Measurements from ENCODE around the gene TXNDC5. TPM values are rescaled to one million over a fixed set of nuclear protein-coding genes. Genes with fewer than 3 reads are reported as not detected.

TXNDC5 gene
- total RNA-seq, 1 experiment from 2014 or later: 177 TPM

DNA sequence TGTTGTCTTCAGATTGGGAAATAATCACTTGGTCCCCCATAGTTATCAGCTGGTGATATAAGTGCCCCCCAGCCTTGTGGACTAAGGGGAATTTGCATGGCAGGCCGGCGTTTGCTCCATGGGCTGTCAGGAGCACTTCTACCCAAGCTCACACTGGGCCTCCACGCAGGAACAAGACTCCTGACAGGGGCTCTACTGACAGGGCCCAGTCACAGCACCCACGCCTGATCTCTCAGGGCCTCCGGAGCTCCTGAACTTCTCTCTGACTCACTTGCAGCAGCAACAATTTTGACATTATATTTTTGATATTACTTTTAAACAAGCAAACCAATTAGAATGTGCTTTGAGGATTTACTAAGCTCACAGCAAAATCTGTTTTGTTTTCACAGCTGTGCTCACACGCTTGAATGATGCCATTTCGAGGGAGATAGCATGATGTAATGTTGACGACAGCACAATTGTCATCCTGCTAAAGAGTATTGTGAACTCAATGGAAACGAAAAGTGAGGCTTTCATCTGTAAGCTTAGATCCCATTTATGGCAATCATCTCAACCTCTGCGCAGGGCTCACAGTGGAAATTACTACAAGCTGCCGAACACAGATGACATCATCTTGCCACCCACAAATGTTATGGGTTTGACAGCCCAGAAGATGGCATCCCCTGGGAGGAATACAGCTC lies 28.7 kb upstream of the TXNDC5 start:
- Histone ChIP-seq H3K4me3 (ENCODE audit: low read depth in 2 of 2, low read length in 2 of 2) (no peak overlapping the region), H3K36me3 (ENCODE audit: control insufficient read depth, insufficient read depth, low read length) (no peaks in the 10 kb centered on the region), H3K27ac (ENCODE audit: low read length) (no peak overlapping the region), H3K4me1 (ENCODE audit: control insufficient read depth, insufficient read depth, low read length) (no peaks in the 10 kb centered on the region), H3K9me3 (ENCODE audit: control insufficient read depth, insufficient read depth, low read depth, low read length) (no peaks in the 10 kb centered on the region), H3K27me3 (ENCODE audit: control insufficient read depth, insufficient read depth, low read length) (no peaks in the 10 kb centered on the region)
- TF ChIP-seq, protein P1, sequence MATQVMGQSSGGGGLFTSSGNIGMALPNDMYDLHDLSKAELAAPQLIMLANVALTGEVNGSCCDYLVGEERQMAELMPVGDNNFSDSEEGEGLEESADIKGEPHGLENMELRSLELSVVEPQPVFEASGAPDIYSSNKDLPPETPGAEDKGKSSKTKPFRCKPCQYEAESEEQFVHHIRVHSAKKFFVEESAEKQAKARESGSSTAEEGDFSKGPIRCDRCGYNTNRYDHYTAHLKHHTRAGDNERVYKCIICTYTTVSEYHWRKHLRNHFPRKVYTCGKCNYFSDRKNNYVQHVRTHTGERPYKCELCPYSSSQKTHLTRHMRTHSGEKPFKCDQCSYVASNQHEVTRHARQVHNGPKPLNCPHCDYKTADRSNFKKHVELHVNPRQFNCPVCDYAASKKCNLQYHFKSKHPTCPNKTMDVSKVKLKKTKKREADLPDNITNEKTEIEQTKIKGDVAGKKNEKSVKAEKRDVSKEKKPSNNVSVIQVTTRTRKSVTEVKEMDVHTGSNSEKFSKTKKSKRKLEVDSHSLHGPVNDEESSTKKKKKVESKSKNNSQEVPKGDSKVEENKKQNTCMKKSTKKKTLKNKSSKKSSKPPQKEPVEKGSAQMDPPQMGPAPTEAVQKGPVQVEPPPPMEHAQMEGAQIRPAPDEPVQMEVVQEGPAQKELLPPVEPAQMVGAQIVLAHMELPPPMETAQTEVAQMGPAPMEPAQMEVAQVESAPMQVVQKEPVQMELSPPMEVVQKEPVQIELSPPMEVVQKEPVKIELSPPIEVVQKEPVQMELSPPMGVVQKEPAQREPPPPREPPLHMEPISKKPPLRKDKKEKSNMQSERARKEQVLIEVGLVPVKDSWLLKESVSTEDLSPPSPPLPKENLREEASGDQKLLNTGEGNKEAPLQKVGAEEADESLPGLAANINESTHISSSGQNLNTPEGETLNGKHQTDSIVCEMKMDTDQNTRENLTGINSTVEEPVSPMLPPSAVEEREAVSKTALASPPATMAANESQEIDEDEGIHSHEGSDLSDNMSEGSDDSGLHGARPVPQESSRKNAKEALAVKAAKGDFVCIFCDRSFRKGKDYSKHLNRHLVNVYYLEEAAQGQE (IDR thresholded peaks at IDR 0.05; ENCODE audit: insufficient read depth in 1 of 2, low read depth in 2 of 2, low read length in 1 of 2): no peak
- ChIA-PET CTCF (interaction anchor here (0.6 kb wide), 1 partner anchor 133 kb away, joined by 6 read pairs; no protein-coding TSS in a partner anchor), POLR2A (interaction anchor here (0.6 kb wide), 2 partner anchors 126 to 1330 kb away, joined by 3 to 15 read pairs; no protein-coding TSS in a partner anchor)
- DNase-seq (ENCODE audit: low read depth, low spot score) (no peak), ATAC-seq (no peak)
- intact Hi-C loops (cut with micrococcal nuclease; ENCODE audit: unreplicated experiment) (no loop called here), in situ Hi-C loops (cut with HindIII; ENCODE audit: low pct_unique_long_range_greater_than_20kb, low sequenced_read_pairs) (no loop called here)
- BruUV-seq (replicated peaks): no TSS peak

DNA sequence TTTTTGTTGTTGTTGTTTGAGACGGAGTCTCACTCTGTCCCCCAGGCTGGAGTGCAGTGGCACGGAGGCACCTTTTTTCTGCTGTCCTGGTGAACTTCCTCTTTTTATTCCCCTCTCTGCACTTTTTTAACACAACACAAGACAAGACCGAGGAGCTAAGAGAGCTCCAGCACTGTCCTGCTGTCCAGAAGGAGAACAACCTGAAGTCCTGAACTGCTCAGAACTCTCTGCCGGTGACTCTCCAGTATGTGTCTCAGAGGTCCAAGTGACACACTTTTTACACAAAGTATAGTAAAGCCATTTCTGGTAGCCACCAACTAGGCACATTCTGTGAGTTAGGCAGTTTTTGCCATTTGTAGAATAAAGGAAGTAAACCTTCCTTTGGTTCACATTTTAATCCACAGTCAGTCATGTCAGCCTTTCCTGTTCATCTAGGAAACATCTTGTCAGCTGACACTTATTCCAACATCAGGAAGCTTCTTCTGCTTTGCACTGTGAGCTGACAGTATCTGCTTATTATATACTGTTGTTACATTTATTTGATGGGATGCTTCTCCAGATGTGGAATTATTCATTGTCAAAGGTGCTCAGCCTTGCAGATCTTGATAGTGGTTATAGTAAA lies 28.1 kb upstream of the TXNDC5 start:
- H3K27ac ChIP-seq (ENCODE audit: low read length): no peak overlapping the region
- in situ Hi-C loops (cut with HindIII; ENCODE audit: low pct_unique_long_range_greater_than_20kb, low sequenced_read_pairs): no loop called here
- no peak for TF ChIP-seq POLR2AphosphoS5 (IDR thresholded peaks at IDR 0.05; ENCODE audit: low read depth, low read length)
- TF ChIP-seq SIN3A (IDR thresholded peaks at IDR 0.05; ENCODE audit: borderline replicate concordance, insufficient read depth, low read depth, low read length): no peak
- no peaks in the 10 kb centered on the region for H3K9me3 ChIP-seq (ENCODE audit: control insufficient read depth, insufficient read depth, low read depth, low read length)
- POLR2A ChIA-PET: interaction anchor here (0.6 kb wide), 1 partner anchor 125 kb away, joined by 15 read pairs; no protein-coding TSS in a partner anchor
- no TSS peak for BruUV-seq (replicated peaks)
- no peaks in the 10 kb centered on the region for H3K4me1 ChIP-seq (ENCODE audit: control insufficient read depth, insufficient read depth, low read length)
- DNase-seq (ENCODE audit: low read depth, low spot score) (no peak), ATAC-seq (no peak; the same call in 1 of the 2 replicates)
- no peaks in the 10 kb centered on the region for H3K27me3 ChIP-seq (ENCODE audit: control insufficient read depth, insufficient read depth, low read length)
- intact Hi-C loops (cut with micrococcal nuclease; ENCODE audit: unreplicated experiment): no loop called here
- H3K36me3 ChIP-seq (ENCODE audit: control insufficient read depth, insufficient read depth, low read length): no peaks in the 10 kb centered on the region
- CTCF ChIA-PET: no interaction called here
- no peak overlapping the region for H3K4me3 ChIP-seq (ENCODE audit: low read depth in 2 of 2, low read length in 2 of 2)

DNA sequence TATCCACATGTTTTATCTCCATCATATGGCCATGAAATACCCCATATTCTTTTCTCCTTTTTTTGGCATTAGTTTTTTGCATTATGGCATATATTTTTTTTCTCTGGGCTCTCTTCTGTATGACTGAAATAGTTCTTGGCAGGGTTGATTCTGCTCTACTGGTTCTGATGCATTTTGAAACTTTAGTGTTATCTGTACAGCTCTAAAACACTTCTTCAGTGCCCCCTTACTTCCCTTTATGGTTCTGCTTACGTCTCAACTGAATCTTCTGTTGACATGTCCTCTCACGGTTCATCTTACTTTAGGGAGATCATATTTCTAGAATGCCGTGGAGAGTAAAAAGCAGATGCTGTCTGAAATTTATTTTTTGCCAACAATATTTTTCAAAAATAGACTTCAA lies 23.2 kb upstream of the TXNDC5 start:
- POLR2A ChIA-PET: no interaction called here
- BruUV-seq (replicated peaks): no TSS peak
- no peak overlapping the region for H3K27ac ChIP-seq (ENCODE audit: low read length)
- CTCF ChIA-PET: no interaction called here
- intact Hi-C loops (cut with micrococcal nuclease; ENCODE audit: unreplicated experiment) (no loop called here), in situ Hi-C loops (cut with HindIII; ENCODE audit: low pct_unique_long_range_greater_than_20kb, low sequenced_read_pairs) (no loop called here)
- TF ChIP-seq, protein P1 (IDR thresholded peaks at IDR 0.05; ENCODE audit: insufficient read depth in 1 of 2, low read depth in 2 of 2, low read length in 1 of 2): no peak
- no peak for TF ChIP-seq POLR2AphosphoS5 (IDR thresholded peaks at IDR 0.05; ENCODE audit: low read depth, low read length)
- TF ChIP-seq, protein P2, sequence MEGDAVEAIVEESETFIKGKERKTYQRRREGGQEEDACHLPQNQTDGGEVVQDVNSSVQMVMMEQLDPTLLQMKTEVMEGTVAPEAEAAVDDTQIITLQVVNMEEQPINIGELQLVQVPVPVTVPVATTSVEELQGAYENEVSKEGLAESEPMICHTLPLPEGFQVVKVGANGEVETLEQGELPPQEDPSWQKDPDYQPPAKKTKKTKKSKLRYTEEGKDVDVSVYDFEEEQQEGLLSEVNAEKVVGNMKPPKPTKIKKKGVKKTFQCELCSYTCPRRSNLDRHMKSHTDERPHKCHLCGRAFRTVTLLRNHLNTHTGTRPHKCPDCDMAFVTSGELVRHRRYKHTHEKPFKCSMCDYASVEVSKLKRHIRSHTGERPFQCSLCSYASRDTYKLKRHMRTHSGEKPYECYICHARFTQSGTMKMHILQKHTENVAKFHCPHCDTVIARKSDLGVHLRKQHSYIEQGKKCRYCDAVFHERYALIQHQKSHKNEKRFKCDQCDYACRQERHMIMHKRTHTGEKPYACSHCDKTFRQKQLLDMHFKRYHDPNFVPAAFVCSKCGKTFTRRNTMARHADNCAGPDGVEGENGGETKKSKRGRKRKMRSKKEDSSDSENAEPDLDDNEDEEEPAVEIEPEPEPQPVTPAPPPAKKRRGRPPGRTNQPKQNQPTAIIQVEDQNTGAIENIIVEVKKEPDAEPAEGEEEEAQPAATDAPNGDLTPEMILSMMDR (IDR thresholded peaks at IDR 0.05): no peak
- no peak for TF ChIP-seq SIN3A (IDR thresholded peaks at IDR 0.05; ENCODE audit: borderline replicate concordance, insufficient read depth, low read depth, low read length)
- TF ChIP-seq TCF7L2 (IDR thresholded peaks at IDR 0.05; ENCODE audit: low read depth, low read length): no peak
- no peaks in the 10 kb centered on the region for H3K4me1 ChIP-seq (ENCODE audit: control insufficient read depth, insufficient read depth, low read length)
- no peak for ATAC-seq
- no peak overlapping the region for H3K4me3 ChIP-seq (ENCODE audit: low read depth in 2 of 2, low read length in 2 of 2)
- H3K27me3 ChIP-seq (ENCODE audit: control insufficient read depth, insufficient read depth, low read length): no peaks in the 10 kb centered on the region; the same call in 1 of the 2 replicates
- H3K36me3 ChIP-seq (ENCODE audit: control insufficient read depth, insufficient read depth, low read length): no peaks in the 10 kb centered on the region
- DNase-seq (ENCODE audit: low read depth, low spot score): no peak
- no peaks in the 10 kb centered on the region for H3K9me3 ChIP-seq (ENCODE audit: control insufficient read depth, insufficient read depth, low read depth, low read length)
